Sigmoid colon (tissue), 7 donors: ENCODE measurements around the gene ESRRA. TPM values are rescaled to one million over a fixed set of nuclear protein-coding genes. Genes with fewer than 3 reads are reported as not detected.

ENCODE experiments used
- DNase-seq: peaks from one replicate; pipeline ENCODE4 v3.0.0-alpha.2; 2019
- H3K27ac ChIP-seq, 4 donors: fragments of 200-600 bp; sonication (generic); one replicate each; pipeline ENCODE4 v1.5.1; 2016 to 2019; ENCODE audit warnings: mild to moderate bottlenecking in 1 of 4
- H3K27me3 ChIP-seq, 3 donors: fragments of 200-600 bp; sonication (generic); one replicate each; pipeline ENCODE4 v1.5.1; 2019; ENCODE audit warnings: mild to moderate bottlenecking in 1 of 3
- H3K36me3 ChIP-seq, 4 donors: fragments of 200-600 bp; sonication (generic); one replicate each; pipeline ENCODE4 v1.5.1; 2016 to 2019
- H3K4me1 ChIP-seq, 4 donors: fragments of 200-600 bp; sonication (generic); one replicate each; pipeline ENCODE4 v1.5.1; 2017 to 2019
- H3K4me3 ChIP-seq, 4 donors: fragments of 200-600 bp; sonication (generic); one replicate each; pipeline ENCODE4 v1.5.1; 2017 to 2019; ENCODE audit warnings: mild to moderate bottlenecking in 2 of 4, moderate library complexity in 1 of 4
- H3K9me3 ChIP-seq, 4 donors: fragments of 200-600 bp in 3 of 4; sonication (generic) in 3 of 4; one replicate each; pipeline versions ENCODE4 v1.5.1 to v1.6.1; 2013 to 2019
- CTCF ChIP-seq, 4 experiments: fragments of 450-650 bp in 3 of 4; fragments of 200-600 bp in 1 of 4; IDR thresholded peaks; one replicate each; pipeline ENCODE4 v1.5.1; 2016 to 2019; ENCODE audit warnings: antibody characterized with exemption in 4 of 4, mild to moderate bottlenecking in 3 of 4, moderate library complexity in 2 of 4
- EP300 ChIP-seq, 4 donors: sonication (generic); formaldehyde crosslinking; IDR thresholded peaks; one replicate each; pipeline ENCODE4 v1.6.1; 2017; ENCODE audit warnings: antibody characterized with exemption in 4 of 4
- POLR2A ChIP-seq, 2 donors: fragments of 450-650 bp; IDR thresholded peaks; one replicate each; pipeline ENCODE4 v1.6.1; 2016; ENCODE audit warnings: antibody characterized with exemption in 2 of 2, mild to moderate bottlenecking in 2 of 2, moderate library complexity in 2 of 2
- POLR2AphosphoS5 ChIP-seq, 4 donors: sonication (generic); formaldehyde crosslinking; IDR thresholded peaks; one replicate each; pipeline ENCODE4 v1.6.1; 2017; ENCODE audit warnings: antibody characterized with exemption in 4 of 4
- WGBS, 2 donors: extraction: QIAGEN DNeasy Blood & Tissue Kit; methylation state at CpG; one replicate each; pipeline ENCODE4 v1.1.7; 2013; 5-methylcytosine and 5-hydroxymethylcytosine counted together
- intact Hi-C: fragments of 100-400 bp; cut with DNase I; formaldehyde crosslinking; loops from one replicate; pipeline ENCODE4 v1.15.1; 2023
- polyA plus RNA-seq, 3 donors: library from polyadenylated mRNA; stranded (reverse); fragments of 200-250 nt; gene quantifications; one replicate each; pipeline ENCODE4 v1.2.3, GENCODE V29; 2013
- small RNA-seq, 3 donors: library from RNA; depleted of rRNA; stranded (forward); fragments of <200 nt; gene quantifications; one replicate each; pipeline ENCODE3, GENCODE V24; 2016
- total RNA-seq, 4 donors: library from RNA; depleted of rRNA; stranded (reverse); fragments of >200 nt; gene quantifications; one replicate each; pipeline ENCODE4 v1.1.0, GENCODE V29; 2016
- donor health status: healthy with polysubstance abuse.
- donor health status: Bipolar disorder and iron deficiency.
- donor health status: healthy.

ESRRA gene
- total and polyA plus RNA-seq, 7 donors = 39.9 to 244 (median 48.7) TPM

GRCh38 chr11:64362339-64362738 is 57.0 kb downstream of the ESRRA start:
- H3K27me3 ChIP-seq = no peaks in the 10 kb centered on the region
- no peak overlapping the region for H3K4me3 ChIP-seq
- H3K4me1 ChIP-seq = peaks cover 0 to 28% (median 26%) of the 10 kb centered on the region in 4 donors
- H3K9me3 ChIP-seq = no peaks in the 10 kb centered on the region
- no peak for DNase-seq
- 94 to 95% methylated on average over 10 of the region's 10 CpGs for WGBS, 2 donors
- peaks cover under 1 to 64% (median 30%) of the 10 kb centered on the region in 4 donors for H3K36me3 ChIP-seq
- TF ChIP-seq POLR2A (IDR thresholded peaks at IDR 0.05) (no peak), CTCF (IDR thresholded peaks at IDR 0.05) (no peak), POLR2AphosphoS5 (IDR thresholded peaks at IDR 0.05) (no peak), EP300 (IDR thresholded peaks at IDR 0.05) (no peak)
- no peak overlapping the region for H3K27ac ChIP-seq
- intact Hi-C loops = no loop called here

DNA sequence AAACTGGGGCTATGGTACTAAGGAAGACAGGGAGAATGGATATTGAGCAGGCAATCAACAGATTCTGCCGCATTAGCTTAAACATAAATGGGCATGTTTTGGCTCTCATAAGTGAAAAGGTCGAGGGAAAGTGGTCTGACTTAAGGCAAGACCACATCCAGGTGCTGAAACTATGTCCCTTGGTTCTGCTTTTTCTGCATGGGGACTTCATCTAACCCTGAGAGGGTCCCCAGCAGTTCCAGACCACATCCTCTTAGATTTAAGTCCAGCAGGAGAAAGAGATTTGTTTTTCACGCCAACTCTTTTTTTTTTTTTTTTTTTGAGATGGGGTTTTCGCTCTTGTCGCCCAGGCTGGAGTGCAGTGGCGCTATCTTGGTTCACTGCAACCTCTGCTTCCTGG is 59.1 kb downstream of the ESRRA start:
- no peaks in the 10 kb centered on the region for H3K27me3 ChIP-seq
- TF ChIP-seq POLR2A (IDR thresholded peaks at IDR 0.05) (no peak), POLR2AphosphoS5 (IDR thresholded peaks at IDR 0.05) (no peak), EP300 (IDR thresholded peaks at IDR 0.05) (no peak), CTCF (IDR thresholded peaks at IDR 0.05) (no peak)
- no peak overlapping the region for H3K27ac ChIP-seq
- H3K4me1 ChIP-seq = peaks cover 0 to 13% (median 12%) of the 10 kb centered on the region in 4 donors
- no peaks in the 10 kb centered on the region for H3K9me3 ChIP-seq
- intact Hi-C loops = no loop called here
- DNase-seq = no peak
- H3K4me3 ChIP-seq = no peak overlapping the region
- WGBS, 2 donors = 78 to 95% methylated on average over 6 of the region's 6 CpGs
- peaks cover 12 to 83% (median 46%) of the 10 kb centered on the region in 4 donors for H3K36me3 ChIP-seq

GRCh38 chr11:64364911-64365310 is 59.6 kb downstream of the ESRRA start:
- H3K36me3 ChIP-seq = peaks cover 12 to 88% (median 51%) of the 10 kb centered on the region in 4 donors
- H3K27me3 ChIP-seq = no peaks in the 10 kb centered on the region
- intact Hi-C loops = no loop called here
- no peak overlapping the region for H3K4me3 ChIP-seq
- no peak for DNase-seq
- H3K9me3 ChIP-seq = no peaks in the 10 kb centered on the region
- no peak overlapping the region for H3K27ac ChIP-seq
- peaks cover 0 to 8% (median 7%) of the 10 kb centered on the region in 4 donors for H3K4me1 ChIP-seq
- 88% methylated on average over 4 of the region's 4 CpGs for WGBS, 2 donors
- TF ChIP-seq CTCF (IDR thresholded peaks at IDR 0.05) (no peak), POLR2A (IDR thresholded peaks at IDR 0.05) (no peak), POLR2AphosphoS5 (IDR thresholded peaks at IDR 0.05) (no peak), EP300 (IDR thresholded peaks at IDR 0.05) (no peak)

Small RNA genes within 50 kb of the gene (small RNA-seq; reads per million reads assigned to genes)
- gene MIR7155 (0 to 0.30 (median 0.22) reads per million in 3 donors), gene RF00019 (0 reads per million in 3 donors)

Other genes starting within 250 kb of the ESRRA start
- 10 to 100 TPM; 23.3 to 33.9 (median 25.8) TPM for gene MACROD1, start 139.4 kb upstream of the ESRRA start, total RNA-seq
- gene MACROD1, start 139.4 kb upstream of the ESRRA start, polyA plus RNA-seq = 10 to 100 TPM; 14.2 to 16.8 (median 14.8) TPM
- 10 to 100 TPM; 58.2 to 90.3 (median 81.0) TPM for gene STIP1, start 119.4 kb upstream of the ESRRA start, total RNA-seq
- gene STIP1, start 119.4 kb upstream of the ESRRA start, polyA plus RNA-seq = 10 to 100 TPM; 38.4 to 84.3 (median 50.2) TPM
- 10 to 100 TPM; 15.0 to 26.2 (median 20.3) TPM for gene FERMT3, start 98.8 kb upstream of the ESRRA start, total RNA-seq
- 10 to 100 TPM; 15.3 to 41.5 (median 20.4) TPM for gene FERMT3, start 98.8 kb upstream of the ESRRA start, polyA plus RNA-seq
- 10 to 100 TPM; 45.7 to 80.6 (median 62.9) TPM for gene TRPT1, start 79.3 kb upstream of the ESRRA start, total RNA-seq
- 10 to 100 TPM; 70.8 to 82.8 (median 82.3) TPM for gene TRPT1, start 79.3 kb upstream of the ESRRA start, polyA plus RNA-seq
- gene NUDT22, start 79.2 kb upstream of the ESRRA start, total RNA-seq = 10 to 100 TPM; 41.4 to 64.8 (median 50.1) TPM
- gene NUDT22, start 79.2 kb upstream of the ESRRA start, polyA plus RNA-seq = 100 to 1,000 TPM in 2 of 3 donors, 10 to 100 TPM in 1; 91.3 to 130 (median 116) TPM
- 10 to 100 TPM; 25.7 to 37.1 (median 28.1) TPM for gene DNAJC4, start 75.0 kb upstream of the ESRRA start, total RNA-seq
- 10 to 100 TPM; 27.5 to 68.1 (median 58.3) TPM for gene DNAJC4, start 75.0 kb upstream of the ESRRA start, polyA plus RNA-seq
- 100 to 1,000 TPM in 2 of 4 donors, 10 to 100 TPM in 2; 76.7 to 117 (median 98.4) TPM for gene VEGFB, start 70.9 kb upstream of the ESRRA start, total RNA-seq
- 10 to 100 TPM; 23.4 to 94.9 (median 42.6) TPM for gene VEGFB, start 70.9 kb upstream of the ESRRA start, polyA plus RNA-seq
- 10 to 100 TPM; 49.2 to 70.5 (median 51.3) TPM for gene FKBP2, start 64.4 kb upstream of the ESRRA start, total RNA-seq
- gene FKBP2, start 64.4 kb upstream of the ESRRA start, polyA plus RNA-seq = 100 to 1,000 TPM in 2 of 3 donors, 10 to 100 TPM in 1; 97.3 to 213 (median 116) TPM
- 10 to 100 TPM; 31.8 to 66.6 (median 51.3) TPM for gene PPP1R14B, start 58.6 kb upstream of the ESRRA start, total RNA-seq
- 100 to 1,000 TPM in 1 of 3 donors, 10 to 100 TPM in 2; 78.8 to 159 (median 93.7) TPM for gene PPP1R14B, start 58.6 kb upstream of the ESRRA start, polyA plus RNA-seq
- gene PLCB3, start 54.0 kb upstream of the ESRRA start, total RNA-seq = 10 to 100 TPM; 10.6 to 17.7 (median 12.1) TPM
- 10 to 100 TPM; 23.4 to 52.8 (median 35.4) TPM for gene PLCB3, start 54.0 kb upstream of the ESRRA start, polyA plus RNA-seq
- gene BAD, start 20.9 kb upstream of the ESRRA start, total RNA-seq = 100 to 1,000 TPM in 3 of 4 donors, 10 to 100 TPM in 1; 95.3 to 143 (median 121) TPM
- gene BAD, start 20.9 kb upstream of the ESRRA start, polyA plus RNA-seq = 100 to 1,000 TPM; 105 to 264 (median 244) TPM
- 10 to 100 TPM; 12.2 to 21.0 (median 13.6) TPM for gene GPR137, start 19.7 kb upstream of the ESRRA start, total RNA-seq
- gene GPR137, start 19.7 kb upstream of the ESRRA start, polyA plus RNA-seq = 10 to 100 TPM; 17.4 to 35.0 (median 18.0) TPM
- gene KCNK4, start 14.2 kb upstream of the ESRRA start, total RNA-seq = under 1 TPM in 1 of 4 donors, not detected in 3; 0.71 TPM
- gene KCNK4, start 14.2 kb upstream of the ESRRA start, polyA plus RNA-seq = not detected
- gene CATSPERZ, start 5.2 kb upstream of the ESRRA start, total RNA-seq = not detected
- gene CATSPERZ, start 5.2 kb upstream of the ESRRA start, polyA plus RNA-seq = 1 to 10 TPM in 2 of 3 donors, not detected in 1; 1.1 to 1.4 TPM
- gene TRMT112, start 12.0 kb downstream of the ESRRA start, total RNA-seq = 100 to 1,000 TPM; 182 to 353 (median 269) TPM
- gene TRMT112, start 12.0 kb downstream of the ESRRA start, polyA plus RNA-seq = 100 to 1,000 TPM; 148 to 232 (median 168) TPM
- gene PRDX5, start 12.6 kb downstream of the ESRRA start, total RNA-seq = 100 to 1,000 TPM; 169 to 269 (median 215) TPM
- gene PRDX5, start 12.6 kb downstream of the ESRRA start, polyA plus RNA-seq = 1,000 to 10,000 TPM in 1 of 3 donors, 100 to 1,000 TPM in 2; 596 to 1,045 (median 779) TPM
- gene CCDC88B, start 34.7 kb downstream of the ESRRA start, total RNA-seq = 1 to 10 TPM; 2.6 to 8.6 (median 3.9) TPM
- gene CCDC88B, start 34.7 kb downstream of the ESRRA start, polyA plus RNA-seq = 100 to 1,000 TPM in 1 of 3 donors, 10 to 100 TPM in 2; 15.6 to 157 (median 23.6) TPM
- gene RPS6KA4, start 53.6 kb downstream of the ESRRA start, total RNA-seq = 10 to 100 TPM; 15.6 to 24.1 (median 18.6) TPM
- 10 to 100 TPM; 14.4 to 48.4 (median 16.6) TPM for gene RPS6KA4, start 53.6 kb downstream of the ESRRA start, polyA plus RNA-seq